Measurements from ENCODE around the gene SSTR4. TPM values are rescaled to one million over a fixed set of nuclear protein-coding genes. Genes with fewer than 3 reads are reported as not detected.

SSTR4 gene
- total and polyA plus RNA-seq, 2 donors (not counting 3 experiments of a cell fraction or from before 2014, with no cell fraction given): not detected

DNA sequence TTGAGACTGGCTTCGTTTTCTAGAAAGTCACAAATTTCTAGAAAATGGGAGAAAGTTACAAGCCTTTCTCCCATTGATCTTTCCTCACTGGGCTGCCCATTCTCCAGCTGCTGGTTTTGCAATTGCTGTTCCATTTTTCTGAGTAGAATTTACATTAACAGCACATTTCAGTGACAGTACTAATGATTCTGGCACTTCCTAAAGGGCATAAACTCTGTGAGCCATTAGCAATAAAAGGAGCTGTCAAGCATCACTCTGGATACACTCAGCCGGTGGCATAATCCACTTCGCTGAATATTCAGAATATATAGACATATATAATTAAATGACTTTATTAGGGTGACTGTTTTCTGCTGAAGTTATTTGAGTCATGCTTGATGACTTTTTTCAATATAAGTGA, 6.7 kb upstream of the SSTR4 start:
- no peak for DNase-seq (ENCODE audit: low read depth, low spot score)
- BruUV-seq (replicated peaks): no TSS peak

More for the DNA sequence above, 6.7 kb upstream of the SSTR4 start:
- Histone ChIP-seq H2AFZ (ENCODE audit: low read depth, low read length) (no peak overlapping the region), H3K4me1 (ENCODE audit: control insufficient read depth, extremely low read depth, insufficient read depth, low read length) (no peaks in the 10 kb centered on the region), H3K27ac (ENCODE audit: insufficient read depth, low read depth, low read length) (no peak overlapping the region), H3K4me2 (ENCODE audit: insufficient read depth, low read length) (no peak overlapping the region), H3K79me2 (ENCODE audit: control insufficient read depth, insufficient read depth, low read length) (no peaks in the 10 kb centered on the region), H3K4me3 (replicated peaks in 1 of 3; ENCODE audit: insufficient read depth in 1 of 3, low read depth in 1 of 3, low read length in 3 of 3) (no peak overlapping the region), H3K9me3 (replicated peaks; ENCODE audit: control insufficient read depth, insufficient read depth, low read length) (no peaks in the 10 kb centered on the region), H3K36me3 (ENCODE audit: control insufficient read depth in 2 of 2, extremely low read depth in 1 of 2, insufficient read depth in 2 of 2, low read length in 2 of 2) (no peaks in the 10 kb centered on the region), H3K9ac (replicated peaks; ENCODE audit: extremely low read depth, insufficient read depth, low read length) (no peak overlapping the region), H3K9me1 (replicated peaks; ENCODE audit: control insufficient read depth, extremely low read depth, insufficient read depth, low read length) (no peaks in the 10 kb centered on the region), H4K20me1 (replicated peaks; ENCODE audit: control insufficient read depth, extremely low read depth, insufficient read depth, low read length) (no peaks in the 10 kb centered on the region), H3K27me3 (ENCODE audit: control insufficient read depth in 2 of 2, insufficient read depth in 2 of 2, low read length in 2 of 2) (peaks cover 10% of the 10 kb centered on the region in 2 experiments)
- dilution Hi-C loops (cut with MboI; ENCODE audit: extremely low pct_ligation_motif_present, low sequenced_read_pairs): no loop called here
- POLR2A ChIA-PET: no interaction called here
- TF ChIP-seq POLR2AphosphoS5 (IDR thresholded peaks at IDR 0.05; ENCODE audit: insufficient read depth, low read depth, low read length): no peak
- TF ChIP-seq FOS (IDR thresholded peaks at IDR 0.05; ENCODE audit: borderline replicate concordance, insufficient read depth, low read length): no peak
- no peak for TF ChIP-seq EZH2 (IDR thresholded peaks at IDR 0.05; ENCODE audit: borderline replicate concordance, low read depth, low read length, severe bottlenecking)
- TF ChIP-seq JUN (IDR thresholded peaks at IDR 0.05; ENCODE audit: borderline replicate concordance, insufficient read depth, insufficient read length, low read depth): no peak
- TF ChIP-seq, protein P1, sequence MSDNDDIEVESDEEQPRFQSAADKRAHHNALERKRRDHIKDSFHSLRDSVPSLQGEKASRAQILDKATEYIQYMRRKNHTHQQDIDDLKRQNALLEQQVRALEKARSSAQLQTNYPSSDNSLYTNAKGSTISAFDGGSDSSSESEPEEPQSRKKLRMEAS (IDR thresholded peaks at IDR 0.05; ENCODE audit: insufficient read depth, insufficient read length): no peak
- TF ChIP-seq MYC (IDR thresholded peaks at IDR 0.05; ENCODE audit: low read depth, low read length): no peak
- TF ChIP-seq GATA2 (IDR thresholded peaks at IDR 0.05; ENCODE audit: insufficient read depth, insufficient read length, low read depth, low read length): no peak
- TF ChIP-seq, protein P2, sequence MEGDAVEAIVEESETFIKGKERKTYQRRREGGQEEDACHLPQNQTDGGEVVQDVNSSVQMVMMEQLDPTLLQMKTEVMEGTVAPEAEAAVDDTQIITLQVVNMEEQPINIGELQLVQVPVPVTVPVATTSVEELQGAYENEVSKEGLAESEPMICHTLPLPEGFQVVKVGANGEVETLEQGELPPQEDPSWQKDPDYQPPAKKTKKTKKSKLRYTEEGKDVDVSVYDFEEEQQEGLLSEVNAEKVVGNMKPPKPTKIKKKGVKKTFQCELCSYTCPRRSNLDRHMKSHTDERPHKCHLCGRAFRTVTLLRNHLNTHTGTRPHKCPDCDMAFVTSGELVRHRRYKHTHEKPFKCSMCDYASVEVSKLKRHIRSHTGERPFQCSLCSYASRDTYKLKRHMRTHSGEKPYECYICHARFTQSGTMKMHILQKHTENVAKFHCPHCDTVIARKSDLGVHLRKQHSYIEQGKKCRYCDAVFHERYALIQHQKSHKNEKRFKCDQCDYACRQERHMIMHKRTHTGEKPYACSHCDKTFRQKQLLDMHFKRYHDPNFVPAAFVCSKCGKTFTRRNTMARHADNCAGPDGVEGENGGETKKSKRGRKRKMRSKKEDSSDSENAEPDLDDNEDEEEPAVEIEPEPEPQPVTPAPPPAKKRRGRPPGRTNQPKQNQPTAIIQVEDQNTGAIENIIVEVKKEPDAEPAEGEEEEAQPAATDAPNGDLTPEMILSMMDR (IDR thresholded peaks at IDR 0.05; ENCODE audit: extremely low read depth in 1 of 2, insufficient read depth in 1 of 2, low read depth in 1 of 2, low read length in 2 of 2): no peak
- TF ChIP-seq POLR2A (IDR thresholded peaks at IDR 0.05; ENCODE audit: low read depth, low read length): no peak
- FAIRE-seq: no peak
- CTCF ChIA-PET: interaction anchor here (0.5 to 0.7 kb wide), 2 partner anchors 54 to 412 kb away, joined by 3 read pairs; no protein-coding TSS in a partner anchor
- intact Hi-C loops (cut with micrococcal nuclease): no loop called here
